Karpas-422 (cell line): Measurements from ENCODE around the gene MTHFD1L. TPM values are rescaled to one million over a fixed set of nuclear protein-coding genes. Genes with fewer than 3 reads are reported as not detected.

Source experiments
- DNase-seq: peaks from one replicate; pipeline ENCODE4 v3.0.0-alpha.2; 2015
- H2AFZ ChIP-seq: fragments of 200-600 bp; sonication (generic); 2 replicates; pipeline ENCODE4 v1.6.1; 2014; ENCODE audit warnings: antibody characterized with exemption, low read length, mixed read lengths
- H3K27ac ChIP-seq: fragments of 200-600 bp; sonication (generic); 2 replicates; pipeline ENCODE4 v1.5.1; 2014; ENCODE audit warnings: mild to moderate bottlenecking, low read length, moderate library complexity
- H3K27me3 ChIP-seq: fragments of 200-600 bp; sonication (generic); 2 replicates; pipeline ENCODE4 v1.6.1; 2014; ENCODE audit warnings: low read length, mixed read lengths
- H3K36me3 ChIP-seq: fragments of 200-600 bp; sonication (generic); 2 replicates; pipeline ENCODE4 v1.6.1; 2014; ENCODE audit warnings: low read length, mixed read lengths; ENCODE audit not compliant: insufficient read depth
- H3K4me1 ChIP-seq: fragments of 200-600 bp; sonication (generic); 2 replicates; pipeline ENCODE4 v1.6.1; 2014; ENCODE audit warnings: mild to moderate bottlenecking, low read length, mixed read lengths
- H3K4me2 ChIP-seq: fragments of 200-600 bp; sonication (generic); 2 replicates; pipeline ENCODE4 v1.6.1; 2014; ENCODE audit warnings: low read length, low read depth, mild to moderate bottlenecking; ENCODE audit not compliant: poor library complexity, severe bottlenecking
- H3K4me3 ChIP-seq: fragments of 200-600 bp; sonication (generic); 2 replicates; pipeline ENCODE4 v1.5.1; 2014; ENCODE audit warnings: mild to moderate bottlenecking, antibody characterized with exemption, low read length, mixed read lengths
- H3K79me2 ChIP-seq: fragments of 200-600 bp; sonication (generic); 2 replicates; pipeline ENCODE4 v1.6.1; 2014; ENCODE audit warnings: mild to moderate bottlenecking, low read length, mixed read lengths
- H3K9ac ChIP-seq: fragments of 200-600 bp; sonication (generic); 2 replicates; pipeline ENCODE4 v1.6.0; 2014; ENCODE audit warnings: low read length
- H3K9me2 ChIP-seq: fragments of 200-600 bp; sonication (generic), shearing (Covaris generic); replicated peaks from 2 replicates; pipeline ENCODE4 v1.6.0; 2014; ENCODE audit warnings: mild to moderate bottlenecking, low read length, moderate library complexity; ENCODE audit not compliant: insufficient read depth
- H3K9me3 ChIP-seq: fragments of 300-700, 200-600 bp; sonication (generic); 2 replicates; pipeline ENCODE4 v1.6.1; 2014; ENCODE audit warnings: low read length, mixed read lengths
- H4K20me1 ChIP-seq: fragments of 200-600 bp; sonication (generic); 2 replicates; pipeline ENCODE4 v1.6.1; 2014; ENCODE audit warnings: mild to moderate bottlenecking, antibody characterized with exemption, low read length, low read depth; ENCODE audit not compliant: insufficient read depth
- total RNA-seq: library from RNA; depleted of rRNA; stranded (reverse); fragments of >200 nt; shearing (Covaris generic); gene quantifications from 2 replicates; pipeline ENCODE4 v1.2.3, GENCODE V29; 2014; ENCODE audit warnings: low replicate concordance

The MTHFD1L gene
- total RNA-seq, 1 experiment from 2014 or later = 60.7 TPM

GRCh38 chr6:150936021-150936555, 70.6 kb downstream of the MTHFD1L start:
- no peaks in the 10 kb centered on the region for H3K79me2 ChIP-seq
- no peak overlapping the region for H3K27ac ChIP-seq
- no peaks in the 10 kb centered on the region for H3K9me3 ChIP-seq
- no peak overlapping the region for H2AFZ ChIP-seq
- peaks cover 17% of the 10 kb centered on the region; the same call in 1 of the 2 replicates for H3K36me3 ChIP-seq
- H3K9ac ChIP-seq = no peak overlapping the region
- no peak overlapping the region for H3K4me2 ChIP-seq
- H3K27me3 ChIP-seq = no peaks in the 10 kb centered on the region
- H3K4me3 ChIP-seq = no peak overlapping the region
- H3K9me2 ChIP-seq = no peaks in the 10 kb centered on the region
- no peaks in the 10 kb centered on the region for H4K20me1 ChIP-seq
- no peaks in the 10 kb centered on the region for H3K4me1 ChIP-seq
- no peak for DNase-seq

GRCh38 chr6:150937132-150937906, 71.8 kb downstream of the MTHFD1L start:
- no peaks in the 10 kb centered on the region for H3K4me1 ChIP-seq
- no peak for DNase-seq
- H3K4me3 ChIP-seq = no peak overlapping the region
- H4K20me1 ChIP-seq = no peaks in the 10 kb centered on the region
- H3K9ac ChIP-seq = no peak overlapping the region
- H2AFZ ChIP-seq = no peak overlapping the region
- no peaks in the 10 kb centered on the region for H3K9me3 ChIP-seq
- H3K27me3 ChIP-seq = no peaks in the 10 kb centered on the region
- H3K36me3 ChIP-seq = peaks cover 20% of the 10 kb centered on the region; the same call in 1 of the 2 replicates
- no peaks in the 10 kb centered on the region for H3K79me2 ChIP-seq
- H3K4me2 ChIP-seq = no peak overlapping the region
- no peaks in the 10 kb centered on the region for H3K9me2 ChIP-seq
- no peak overlapping the region for H3K27ac ChIP-seq

GRCh38 chr6:150939399-150939798, 73.9 kb downstream of the MTHFD1L start:
- H3K27me3 ChIP-seq = no peaks in the 10 kb centered on the region
- H2AFZ ChIP-seq = no peak overlapping the region
- H3K9ac ChIP-seq = no peak overlapping the region
- H3K4me2 ChIP-seq = no peak overlapping the region
- no peak overlapping the region for H3K4me3 ChIP-seq
- H3K79me2 ChIP-seq = no peaks in the 10 kb centered on the region
- no peaks in the 10 kb centered on the region for H3K9me3 ChIP-seq
- no peaks in the 10 kb centered on the region for H3K9me2 ChIP-seq
- DNase-seq = no peak
- H3K4me1 ChIP-seq = no peaks in the 10 kb centered on the region
- peaks cover 17% of the 10 kb centered on the region for H3K36me3 ChIP-seq
- H3K27ac ChIP-seq = no peak overlapping the region
- H4K20me1 ChIP-seq = no peaks in the 10 kb centered on the region

- peaks cover 29% of the 10 kb centered on the region for H3K36me3 ChIP-seq
- no peak for DNase-seq
- no peak overlapping the region for H2AFZ ChIP-seq
- H3K27ac ChIP-seq = no peak overlapping the region
- no peak overlapping the region for H3K4me2 ChIP-seq
- no peaks in the 10 kb centered on the region for H3K4me1 ChIP-seq
- no peaks in the 10 kb centered on the region for H3K9me2 ChIP-seq
- H3K79me2 ChIP-seq = 0 out of 2 replicates have a peak, but pooled peaks cover 3% of the 10 kb centered on the region
- no peaks in the 10 kb centered on the region for H3K9me3 ChIP-seq
- H3K9ac ChIP-seq = no peak overlapping the region
- no peaks in the 10 kb centered on the region for H3K27me3 ChIP-seq
- H3K4me3 ChIP-seq = no peak overlapping the region
- no peaks in the 10 kb centered on the region for H4K20me1 ChIP-seq
Observed at GRCh38 chr6:150940941-150941340, 75.4 kb downstream of the MTHFD1L start.

DNA sequence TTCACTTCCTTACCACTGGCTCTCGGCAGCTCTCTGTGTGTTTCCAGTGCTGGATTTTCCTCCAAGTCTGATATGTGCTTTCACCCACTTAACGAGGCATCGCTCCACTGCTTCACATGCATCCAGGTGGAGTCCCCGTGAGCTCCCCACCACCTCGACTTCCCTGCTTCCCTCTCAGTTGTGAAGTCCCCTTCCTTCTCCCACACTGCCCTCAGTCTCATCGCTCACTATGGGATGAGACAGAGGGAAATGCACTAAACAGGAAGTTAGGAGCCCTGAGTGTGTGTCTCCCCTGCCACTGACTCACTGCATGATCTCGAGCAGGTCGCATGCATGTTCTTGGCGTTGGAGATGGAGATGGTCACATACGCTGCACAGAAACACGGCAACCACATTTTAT, 84.0 kb downstream of the MTHFD1L start:
- Histone ChIP-seq H3K4me3 (no peak overlapping the region), H3K27me3 (no peaks in the 10 kb centered on the region), H3K4me1 (no peaks in the 10 kb centered on the region), H4K20me1 (no peaks in the 10 kb centered on the region), H3K9me2 (no peaks in the 10 kb centered on the region), H3K36me3 (peaks cover 45% of the 10 kb centered on the region), H3K9ac (no peak overlapping the region), H3K4me2 (no peak overlapping the region), H3K9me3 (no peaks in the 10 kb centered on the region), H2AFZ (no peak overlapping the region), H3K79me2 (0 out of 2 replicates have a peak, but pooled peaks cover 2% of the 10 kb centered on the region), H3K27ac (no peak overlapping the region)
- no peak for DNase-seq

GRCh38 chr6:150953851-150954250, 88.3 kb downstream of the MTHFD1L start:
- Histone ChIP-seq H3K79me2 (no peaks in the 10 kb centered on the region), H3K4me1 (no peaks in the 10 kb centered on the region), H3K9me2 (no peaks in the 10 kb centered on the region), H3K27ac (no peak overlapping the region), H2AFZ (no peak overlapping the region), H3K36me3 (peaks cover 41% of the 10 kb centered on the region), H3K4me2 (no peak overlapping the region), H3K9me3 (no peaks in the 10 kb centered on the region), H3K9ac (no peak overlapping the region), H3K4me3 (no peak overlapping the region), H4K20me1 (no peaks in the 10 kb centered on the region), H3K27me3 (no peaks in the 10 kb centered on the region)
- no peak for DNase-seq

- Histone ChIP-seq H3K9me3 (no peaks in the 10 kb centered on the region), H3K27ac (no peak overlapping the region), H3K4me2 (no peak overlapping the region), H2AFZ (no peak overlapping the region), H3K27me3 (no peaks in the 10 kb centered on the region), H3K36me3 (peaks cover 24% of the 10 kb centered on the region; the same call in 1 of the 2 replicates), H3K9ac (no peak overlapping the region), H3K4me1 (no peaks in the 10 kb centered on the region), H4K20me1 (no peaks in the 10 kb centered on the region), H3K79me2 (no peaks in the 10 kb centered on the region), H3K4me3 (no peak overlapping the region), H3K9me2 (no peaks in the 10 kb centered on the region)
- no peak for DNase-seq
Observed at GRCh38 chr6:150959166-150959565, 93.7 kb downstream of the MTHFD1L start.

DNA sequence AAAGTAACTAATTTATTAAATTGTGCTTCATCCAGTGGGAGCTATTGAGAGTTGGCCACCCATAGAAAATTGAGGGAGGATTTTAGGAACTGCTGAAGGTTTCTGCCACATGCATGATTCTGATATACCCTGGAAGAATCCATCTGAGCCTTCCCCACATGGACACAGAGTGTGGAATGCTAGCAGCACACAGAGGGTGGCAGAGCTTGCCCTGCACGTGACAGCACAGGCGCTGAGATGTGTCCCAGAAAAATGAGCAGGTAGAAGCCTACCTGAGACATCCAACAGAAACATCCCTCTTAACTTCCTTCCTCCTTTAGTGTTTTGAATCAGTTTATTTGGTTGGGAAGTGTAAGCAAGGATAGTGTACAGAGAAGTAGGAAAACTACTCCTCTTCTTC, 96.9 kb downstream of the MTHFD1L start:
- DNase-seq = no peak
- Histone ChIP-seq H3K27ac (no peak overlapping the region), H2AFZ (no peak overlapping the region), H4K20me1 (no peaks in the 10 kb centered on the region), H3K36me3 (peaks cover 15% of the 10 kb centered on the region; the same call in 1 of the 2 replicates), H3K79me2 (no peaks in the 10 kb centered on the region), H3K9me3 (no peaks in the 10 kb centered on the region), H3K27me3 (no peaks in the 10 kb centered on the region), H3K4me2 (no peak overlapping the region), H3K4me3 (no peak overlapping the region), H3K9ac (no peak overlapping the region), H3K9me2 (no peaks in the 10 kb centered on the region), H3K4me1 (no peaks in the 10 kb centered on the region)
